Neural crest cell (in vitro differentiated cells): ENCODE results near the gene STMN3. TPM values are rescaled to one million over a fixed set of nuclear protein-coding genes. Genes with fewer than 3 reads are reported as not detected.

ENCODE experiments used
- DNase-seq: peaks from one replicate; pipeline ENCODE4 v3.0.0; 2021; ENCODE audit warnings: low read depth, mixed read lengths, low spot score
- H3K27ac Mint-ChIP-seq: one replicate; pipeline ENCODE4 v1.8.0; 2021; ENCODE audit warnings: mild to moderate bottlenecking, mixed read lengths; ENCODE audit not compliant: unreplicated experiment
- H3K27me3 Mint-ChIP-seq: 2 replicates; pipeline ENCODE4 v1.8.0; 2021; ENCODE audit warnings: low read depth, mild to moderate bottlenecking, mixed read lengths
- H3K36me3 Mint-ChIP-seq: 2 replicates; pipeline ENCODE4 v1.8.0; 2021; ENCODE audit warnings: low read depth, mild to moderate bottlenecking, mixed read lengths
- H3K4me1 Mint-ChIP-seq: 2 replicates; pipeline ENCODE4 v1.8.0; 2021; ENCODE audit warnings: mixed read lengths
- H3K4me3 Mint-ChIP-seq: one replicate; pipeline ENCODE4 v1.8.0; 2021; ENCODE audit warnings: mild to moderate bottlenecking, mixed read lengths
- H3K9me3 Mint-ChIP-seq: 2 replicates; pipeline ENCODE4 v1.8.0; 2021; ENCODE audit warnings: mixed read lengths
- CTCF ChIP-seq: fragments of 200-600 bp; sonication (generic); conservative IDR thresholded peaks from 2 replicates; pipeline ENCODE4 v1.5.0; 2021; ENCODE audit warnings: antibody characterized with exemption, mild to moderate bottlenecking
- total RNA-seq: library from RNA; stranded (reverse); gene quantifications from 2 replicates; pipeline ENCODE4 v1.2.1, GENCODE V29; 2021

Gene STMN3
- total RNA-seq, 1 donor from 2014 or later = 101 TPM

GRCh38 chr20:63624486-63624885 lies 28.7 kb downstream of the STMN3 start:
- peak overlapping the region; percentile 86 for H3K4me3 Mint-ChIP-seq

GRCh38 chr20:63622732-63623131 lies 30.5 kb downstream of the STMN3 start:
- DNase-seq = no peak
- peak overlapping the region; percentile 61 for H3K4me3 Mint-ChIP-seq
- no peaks in the 10 kb centered on the region for H3K9me3 Mint-ChIP-seq
- no peak overlapping the region for H3K27ac Mint-ChIP-seq
- TF ChIP-seq CTCF = no peak
- no peaks in the 10 kb centered on the region for H3K27me3 Mint-ChIP-seq
- peaks cover 4% of the 10 kb centered on the region for H3K36me3 Mint-ChIP-seq
- peaks cover 18% of the 10 kb centered on the region for H3K4me1 Mint-ChIP-seq

More at GRCh38 chr20:63624486-63624885, 28.7 kb downstream of the STMN3 start:
- Mint-ChIP-seq H3K27me3 (no peaks in the 10 kb centered on the region), H3K27ac (no peak overlapping the region), H3K4me1 (peaks cover 31% of the 10 kb centered on the region), H3K9me3 (no peaks in the 10 kb centered on the region), H3K36me3 (peaks cover 4% of the 10 kb centered on the region)
- DNase-seq = no peak
- no peak for TF ChIP-seq CTCF

- no peaks in the 10 kb centered on the region for H3K9me3 Mint-ChIP-seq
- no peak overlapping the region for H3K27ac Mint-ChIP-seq
- H3K36me3 Mint-ChIP-seq = peaks cover 4% of the 10 kb centered on the region
- TF ChIP-seq CTCF = no peak
- H3K27me3 Mint-ChIP-seq = no peaks in the 10 kb centered on the region
- no peak for DNase-seq
- peaks cover 18% of the 10 kb centered on the region for H3K4me1 Mint-ChIP-seq
- H3K4me3 Mint-ChIP-seq = peak overlapping the region; percentile 61
Observed at GRCh38 chr20:63622096-63622495, 31.1 kb downstream of the STMN3 start.

- no peak for DNase-seq
- H3K9me3 Mint-ChIP-seq = no peaks in the 10 kb centered on the region
- TF ChIP-seq CTCF = no peak
- H3K4me1 Mint-ChIP-seq = peaks cover 18% of the 10 kb centered on the region
- H3K36me3 Mint-ChIP-seq = peaks cover 7% of the 10 kb centered on the region
- no peaks in the 10 kb centered on the region for H3K27me3 Mint-ChIP-seq
- peak overlapping the region; percentile 80 for H3K27ac Mint-ChIP-seq
- peak overlapping the region; percentile 3 for H3K4me3 Mint-ChIP-seq
Observed at GRCh38 chr20:63620991-63621390, 32.2 kb downstream of the STMN3 start.

DNA sequence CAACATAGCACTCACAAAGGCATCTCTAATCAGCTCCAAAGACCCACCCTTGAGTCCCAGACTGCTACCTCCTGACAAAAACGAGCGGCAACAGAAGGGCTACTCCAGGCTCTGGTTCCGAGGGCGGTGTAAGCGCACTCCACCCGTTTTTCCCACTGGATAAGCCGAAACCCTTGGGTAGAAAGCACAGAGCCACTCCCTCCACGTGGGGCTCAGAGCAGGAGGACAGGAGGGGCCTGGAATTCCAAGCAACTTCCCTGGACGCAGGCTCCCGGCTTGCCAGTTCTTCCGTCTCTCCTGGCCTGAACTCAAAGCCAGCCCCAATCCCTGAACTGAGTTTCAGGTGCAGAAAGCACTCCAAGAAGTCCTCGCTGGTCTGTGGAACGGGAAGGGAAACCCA lies 33.7 kb downstream of the STMN3 start:
- Mint-ChIP-seq H3K27ac (no peak overlapping the region), H3K4me3 (no peak overlapping the region), H3K4me1 (peaks cover 14% of the 10 kb centered on the region), H3K9me3 (peaks cover 5% of the 10 kb centered on the region), H3K36me3 (peaks cover 19% of the 10 kb centered on the region), H3K27me3 (no peaks in the 10 kb centered on the region)
- no peak for TF ChIP-seq CTCF
- DNase-seq = no peak

DNA sequence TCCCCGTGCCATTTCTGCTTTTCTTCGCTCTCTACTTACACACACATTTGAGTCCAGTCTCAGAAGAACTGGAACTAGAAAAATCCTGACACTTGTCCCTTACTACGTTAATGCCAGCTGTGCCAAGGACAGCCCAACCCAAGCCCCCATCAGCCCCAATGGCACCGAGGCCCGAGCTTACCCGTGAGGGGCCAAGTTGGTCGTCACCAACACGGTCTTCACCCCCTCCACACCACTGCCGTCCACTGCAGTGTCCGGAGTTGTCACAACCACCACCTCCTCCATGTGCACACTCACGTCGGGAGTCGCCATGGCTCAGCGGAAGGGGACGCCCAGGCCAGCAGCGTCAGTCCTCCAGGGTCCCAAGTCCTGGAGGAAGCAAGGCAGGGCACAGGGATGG lies 34.1 kb downstream of the STMN3 start:
- no peak overlapping the region for H3K27ac Mint-ChIP-seq
- DNase-seq = no peak
- no peak overlapping the region for H3K4me3 Mint-ChIP-seq
- H3K4me1 Mint-ChIP-seq = peaks cover 11% of the 10 kb centered on the region
- peaks cover 23% of the 10 kb centered on the region for H3K36me3 Mint-ChIP-seq
- peaks cover 5% of the 10 kb centered on the region for H3K9me3 Mint-ChIP-seq
- no peaks in the 10 kb centered on the region for H3K27me3 Mint-ChIP-seq
- no peak for TF ChIP-seq CTCF
